ENCODE measurements around the gene MYRFL. TPM values are rescaled to one million over a fixed set of nuclear protein-coding genes. Genes with fewer than 3 reads are reported as not detected.

MYRFL gene
- total RNA-seq, 1 donor from 2014 or later, result 0.20 TPM

GRCh38 chr12:69886715-69887114 is 61.7 kb downstream of the MYRFL start:
- Histone ChIP-seq H3K9me3 (ENCODE audit: insufficient read depth, low read depth, low read length) (no peaks in the 10 kb centered on the region), H3K4me3 (ENCODE audit: insufficient read depth, low read depth, low read length) (no peak overlapping the region), H3K79me2 (ENCODE audit: insufficient read depth, low read length) (no peaks in the 10 kb centered on the region), H3K4me2 (ENCODE audit: low read length) (no peak overlapping the region), H3K9ac (ENCODE audit: low read length) (no peak overlapping the region), H3K27me3 (ENCODE audit: insufficient read depth, low read length) (no peaks in the 10 kb centered on the region), H2AFZ (ENCODE audit: low read depth, low read length) (no peak overlapping the region), H3K4me1 (ENCODE audit: insufficient read depth, low read length) (no peaks in the 10 kb centered on the region), H3K36me3 (ENCODE audit: insufficient read depth, low read length) (no peaks in the 10 kb centered on the region), H3K27ac (ENCODE audit: low read depth, low read length) (no peak overlapping the region), H4K20me1 (ENCODE audit: insufficient read depth, low read length) (no peaks in the 10 kb centered on the region)
- Mint-ChIP-seq H3K27me3 (ENCODE audit: low read depth, unreplicated experiment) (no peaks in the 10 kb centered on the region), H3K4me1 (ENCODE audit: low read depth, unreplicated experiment) (no peaks in the 10 kb centered on the region), H3K27ac (ENCODE audit: unreplicated experiment) (no peak overlapping the region), H3K36me3 (ENCODE audit: low read depth, unreplicated experiment) (no peaks in the 10 kb centered on the region), H3K9me3 (ENCODE audit: unreplicated experiment) (peaks cover 1% of the 10 kb centered on the region), H3K4me3 (ENCODE audit: unreplicated experiment) (no peak overlapping the region)
- DNase-seq (ENCODE audit: low read depth) (no peak), FAIRE-seq (no peak)
- TF ChIP-seq CTCF (IDR thresholded peaks at IDR 0.05; ENCODE audit: insufficient read depth, low read depth, low read length) (no peak), EZH2 (IDR thresholded peaks at IDR 0.05; ENCODE audit: insufficient read depth, low read length) (no peak)

- no peak for DNase-seq (ENCODE audit: low read depth)
- TF ChIP-seq CTCF (IDR thresholded peaks at IDR 0.05; ENCODE audit: insufficient read depth, low read depth, low read length), result no peak
- no peak for TF ChIP-seq EZH2 (IDR thresholded peaks at IDR 0.05; ENCODE audit: insufficient read depth, low read length)
Observed at GRCh38 chr12:69888901-69889300, 63.9 kb downstream of the MYRFL start.

GRCh38 chr12:69894800-69895383 is 69.9 kb downstream of the MYRFL start:
- Mint-ChIP-seq H3K27ac (ENCODE audit: unreplicated experiment) (no peak overlapping the region), H3K36me3 (ENCODE audit: low read depth, unreplicated experiment) (no peaks in the 10 kb centered on the region), H3K27me3 (ENCODE audit: low read depth, unreplicated experiment) (no peaks in the 10 kb centered on the region), H3K4me1 (ENCODE audit: low read depth, unreplicated experiment) (peaks cover 42% of the 10 kb centered on the region), H3K4me3 (ENCODE audit: unreplicated experiment) (no peak overlapping the region), H3K9me3 (ENCODE audit: unreplicated experiment) (no peaks in the 10 kb centered on the region)
- Histone ChIP-seq H3K27me3 (ENCODE audit: insufficient read depth, low read length) (no peaks in the 10 kb centered on the region), H3K79me2 (ENCODE audit: insufficient read depth, low read length) (no peaks in the 10 kb centered on the region), H3K9ac (ENCODE audit: low read length) (no peak overlapping the region), H3K27ac (ENCODE audit: low read depth, low read length) (no peak overlapping the region), H3K4me1 (ENCODE audit: insufficient read depth, low read length) (peaks cover 14% of the 10 kb centered on the region), H3K9me3 (ENCODE audit: insufficient read depth, low read depth, low read length) (no peaks in the 10 kb centered on the region), H3K4me2 (ENCODE audit: low read length) (no peak overlapping the region), H3K36me3 (ENCODE audit: insufficient read depth, low read length) (no peaks in the 10 kb centered on the region), H3K4me3 (ENCODE audit: insufficient read depth, low read depth, low read length) (no peak overlapping the region), H2AFZ (ENCODE audit: low read depth, low read length) (no peak overlapping the region), H4K20me1 (ENCODE audit: insufficient read depth, low read length) (no peaks in the 10 kb centered on the region)
- FAIRE-seq, result no peak
- TF ChIP-seq CTCF (IDR thresholded peaks at IDR 0.05; ENCODE audit: insufficient read depth, low read depth, low read length) (no peak), EZH2 (IDR thresholded peaks at IDR 0.05; ENCODE audit: insufficient read depth, low read length) (no peak)
- no peak for DNase-seq (ENCODE audit: low read depth)

More at GRCh38 chr12:69888901-69889300, 63.9 kb downstream of the MYRFL start:
- no peak overlapping the region for H3K4me2 ChIP-seq (ENCODE audit: low read length)
- H3K9me3 ChIP-seq (ENCODE audit: insufficient read depth, low read depth, low read length), result no peaks in the 10 kb centered on the region
- no peaks in the 10 kb centered on the region for H3K36me3 Mint-ChIP-seq (ENCODE audit: low read depth, unreplicated experiment)
- no peaks in the 10 kb centered on the region for H3K36me3 ChIP-seq (ENCODE audit: insufficient read depth, low read length)
- no peaks in the 10 kb centered on the region for H3K9me3 Mint-ChIP-seq (ENCODE audit: unreplicated experiment)
- no peaks in the 10 kb centered on the region for H3K79me2 ChIP-seq (ENCODE audit: insufficient read depth, low read length)
- H3K4me1 ChIP-seq (ENCODE audit: insufficient read depth, low read length), result no peaks in the 10 kb centered on the region
- H3K27ac ChIP-seq (ENCODE audit: low read depth, low read length), result no peak overlapping the region
- FAIRE-seq, result no peak
- H3K4me3 ChIP-seq (ENCODE audit: insufficient read depth, low read depth, low read length), result no peak overlapping the region
- H3K27me3 ChIP-seq (ENCODE audit: insufficient read depth, low read length), result no peaks in the 10 kb centered on the region
- H3K4me3 Mint-ChIP-seq (ENCODE audit: unreplicated experiment), result no peak overlapping the region
- H3K9ac ChIP-seq (ENCODE audit: low read length), result no peak overlapping the region
- H3K27ac Mint-ChIP-seq (ENCODE audit: unreplicated experiment), result no peak overlapping the region
- no peaks in the 10 kb centered on the region for H3K4me1 Mint-ChIP-seq (ENCODE audit: low read depth, unreplicated experiment)
- no peaks in the 10 kb centered on the region for H3K27me3 Mint-ChIP-seq (ENCODE audit: low read depth, unreplicated experiment)
- H4K20me1 ChIP-seq (ENCODE audit: insufficient read depth, low read length), result no peaks in the 10 kb centered on the region
- H2AFZ ChIP-seq (ENCODE audit: low read depth, low read length), result no peak overlapping the region

Measured in astrocyte (in vitro differentiated cells and primary cell).